ENCODE results near the gene GRK5.
"Not testable (repeated sequence)": the region's sequence is repeated elsewhere in the genome, so short reads cannot be mapped to it uniquely, and the experiment has no call there.

The GRK5 gene

GRCh38 chr10:119256897-119257296, 49.5 kb downstream of the GRK5 start:
- H3K4me3 ChIP-seq (ENCODE audit: low read length), result no peak overlapping the region
- TF ChIP-seq ZNF274 (IDR thresholded peaks at IDR 0.05; ENCODE audit: low read depth, low read length), result no peak

GRCh38 chr10:119257899-119258419, 50.6 kb downstream of the GRK5 start:
- TF ChIP-seq ZNF274 (IDR thresholded peaks at IDR 0.05; ENCODE audit: low read depth, low read length), result no peak
- H3K4me3 ChIP-seq (ENCODE audit: low read length), result no peak overlapping the region

GRCh38 chr10:119259345-119259744, 52.0 kb downstream of the GRK5 start:
- TF ChIP-seq ZNF274 (IDR thresholded peaks at IDR 0.05; ENCODE audit: low read depth, low read length), result no peak
- no peak overlapping the region for H3K4me3 ChIP-seq (ENCODE audit: low read length)

GRCh38 chr10:119261016-119261415, 53.6 kb downstream of the GRK5 start:
- not testable (repeated sequence) for H3K4me3 ChIP-seq (ENCODE audit: low read length)

GRCh38 chr10:119263951-119264617, 56.7 kb downstream of the GRK5 start:
- no peak overlapping the region for H3K4me3 ChIP-seq (ENCODE audit: low read length)
- TF ChIP-seq ZNF274 (IDR thresholded peaks at IDR 0.05; ENCODE audit: low read depth, low read length), result no peak

GRCh38 chr10:119265691-119266090, 58.3 kb downstream of the GRK5 start:
- TF ChIP-seq ZNF274 (IDR thresholded peaks at IDR 0.05; ENCODE audit: low read depth, low read length), result no peak

GRCh38 chr10:119267384-119267783, 60.0 kb downstream of the GRK5 start:
- TF ChIP-seq ZNF274 (IDR thresholded peaks at IDR 0.05; ENCODE audit: low read depth, low read length), result no peak
- H3K4me3 ChIP-seq (ENCODE audit: low read length), result no peak overlapping the region

More at GRCh38 chr10:119265691-119266090, 58.3 kb downstream of the GRK5 start:
- H3K4me3 ChIP-seq (ENCODE audit: low read length), result no peak overlapping the region

- no peak overlapping the region for H3K4me3 ChIP-seq (ENCODE audit: low read length)
- no peak for TF ChIP-seq ZNF274 (IDR thresholded peaks at IDR 0.05; ENCODE audit: low read depth, low read length)
Measured at GRCh38 chr10:119268428-119268827, 61.1 kb downstream of the GRK5 start.

GRCh38 chr10:119268871-119269506, 61.6 kb downstream of the GRK5 start:
- H3K4me3 ChIP-seq (ENCODE audit: low read length), result no peak overlapping the region
- TF ChIP-seq ZNF274 (IDR thresholded peaks at IDR 0.05; ENCODE audit: low read depth, low read length), result no peak

GRCh38 chr10:119269737-119270136, 62.4 kb downstream of the GRK5 start:
- TF ChIP-seq ZNF274 (IDR thresholded peaks at IDR 0.05; ENCODE audit: low read depth, low read length), result no peak
- no peak overlapping the region for H3K4me3 ChIP-seq (ENCODE audit: low read length)

GRCh38 chr10:119270762-119271366, 63.5 kb downstream of the GRK5 start:
- H3K4me3 ChIP-seq (ENCODE audit: low read length), result no peak overlapping the region
- TF ChIP-seq ZNF274 (IDR thresholded peaks at IDR 0.05; ENCODE audit: low read depth, low read length), result no peak

- not testable (repeated sequence) for H3K4me3 ChIP-seq (ENCODE audit: low read length)
Measured at GRCh38 chr10:119272338-119272734, 65.0 kb downstream of the GRK5 start.

GRCh38 chr10:119272736-119273135, 65.4 kb downstream of the GRK5 start:
- H3K4me3 ChIP-seq (ENCODE audit: low read length), result no peak overlapping the region

GRCh38 chr10:119273413-119273812, 66.0 kb downstream of the GRK5 start:
- no peak overlapping the region for H3K4me3 ChIP-seq (ENCODE audit: low read length)
- TF ChIP-seq ZNF274 (IDR thresholded peaks at IDR 0.05; ENCODE audit: low read depth, low read length), result no peak

More at GRCh38 chr10:119272736-119273135, 65.4 kb downstream of the GRK5 start:
- no peak for TF ChIP-seq ZNF274 (IDR thresholded peaks at IDR 0.05; ENCODE audit: low read depth, low read length)

GRCh38 chr10:119274519-119275045, 67.2 kb downstream of the GRK5 start:
- H3K4me3 ChIP-seq (ENCODE audit: low read length), result no peak overlapping the region
- TF ChIP-seq ZNF274 (IDR thresholded peaks at IDR 0.05; ENCODE audit: low read depth, low read length), result no peak

All from GM08714 (cell line).